Naive B cell (primary cell): ENCODE results near the gene C7orf33. TPM values are rescaled to one million over a fixed set of nuclear protein-coding genes. Genes with fewer than 3 reads are reported as not detected.
"Not testable (repeated sequence)": the region's sequence is repeated elsewhere in the genome, so short reads cannot be mapped to it uniquely, and the experiment has no call there.

ENCODE experiments used
- ATAC-seq, 2 donors: fragments of 150-1000 bp; cut with Tn5 transposase; 2 replicates each; pipeline ENCODE4 v1.10.0; 2021; ENCODE audit warnings: low read depth in 2 of 2, mild to moderate bottlenecking in 2 of 2, moderate library complexity in 2 of 2
- DNase-seq: peaks from one replicate; pipeline ENCODE4 v3.0.0; 2022
- H3K27ac Mint-ChIP-seq, 6 donors: one replicate each; pipeline ENCODE4 v1.8.0; 2020 to 2022; ENCODE audit warnings: mild to moderate bottlenecking in 6 of 6, mixed read lengths in 6 of 6, moderate library complexity in 5 of 6, inconsistent platforms in 2 of 6
- H3K27me3 Mint-ChIP-seq, 3 donors: one replicate each; pipeline ENCODE4 v1.8.0; 2021 to 2022; ENCODE audit warnings: mixed read lengths in 3 of 3, mild to moderate bottlenecking in 1 of 3
- H3K36me3 Mint-ChIP-seq, 2 donors: one replicate each; pipeline ENCODE4 v1.8.0; 2020 to 2022; ENCODE audit warnings: mixed read lengths in 2 of 2, inconsistent platforms in 1 of 2, mild to moderate bottlenecking in 1 of 2
- H3K4me1 Mint-ChIP-seq, 3 donors: one replicate each; pipeline ENCODE4 v1.8.0; 2020 to 2022; ENCODE audit warnings: mixed read lengths in 3 of 3, inconsistent platforms in 1 of 3, mild to moderate bottlenecking in 1 of 3, moderate library complexity in 1 of 3
- H3K4me3 Mint-ChIP-seq, 8 donors: one replicate each; pipeline ENCODE4 v1.8.0; 2020 to 2022; ENCODE audit warnings: mild to moderate bottlenecking in 8 of 8, mixed read lengths in 8 of 8, moderate library complexity in 8 of 8, inconsistent platforms in 2 of 8
- H3K9me3 Mint-ChIP-seq, 7 donors: one replicate each; pipeline ENCODE4 v1.8.0; 2020 to 2022; ENCODE audit warnings: mixed read lengths in 7 of 7, mild to moderate bottlenecking in 5 of 7, inconsistent platforms in 2 of 7, moderate library complexity in 1 of 7
- polyA plus RNA-seq, 6 donors: library from polyadenylated mRNA; unstranded; fragments of 300-500 nt; fragmentation: Illumina TruSeq; gene quantifications; one replicate each; pipeline ENCODE4 v1.2.3, GENCODE V29; 2021; ENCODE audit warnings: low read depth in 6 of 6

Gene C7orf33
- polyA plus RNA-seq: not detected

GRCh38 chr7:148590471-148590870, at the start of gene C7orf33:
Gene C7orf33, plus strand, starts transcription at chr7:148590766. Its CDS starts 160 bp downstream, at chr7:148590926.
- Mint-ChIP-seq H3K27ac (no peak within 1 kb of the TSS), H3K27me3 (peaks cover 10 to 22% (median 12%) of the 10 kb centered on the region in 3 donors), H3K4me3 (peak within 1 kb of the TSS in 1 of 8 donors; percentile 36), H3K9me3 (no peaks in the 10 kb centered on the region), H3K36me3 (no peaks in the 10 kb centered on the region), H3K4me1 (no peaks in the 10 kb centered on the region)
- ATAC-seq (no peak), DNase-seq (no peak)

- DNase-seq (no peak), ATAC-seq (no peak)
- H3K4me1 Mint-ChIP-seq: no peaks in the 10 kb centered on the region
- peak overlapping the region in 1 of 6 donors; percentile 25 for H3K27ac Mint-ChIP-seq
- H3K36me3 Mint-ChIP-seq: no peaks in the 10 kb centered on the region
- no peaks in the 10 kb centered on the region for H3K9me3 Mint-ChIP-seq
- no peak overlapping the region for H3K4me3 Mint-ChIP-seq
- H3K27me3 Mint-ChIP-seq: peaks cover 3 to 10% (median 4%) of the 10 kb centered on the region in 3 donors
These were observed 48.6 kb upstream of the C7orf33 start for GRCh38 chr7:148541891-148542504.

GRCh38 chr7:148543302-148543701, 47.3 kb upstream of the C7orf33 start:
- Mint-ChIP-seq H3K4me3 (no peak overlapping the region), H3K27me3 (peaks cover 7 to 14% (median 8%) of the 10 kb centered on the region in 3 donors)
- no peak for ATAC-seq

GRCh38 chr7:148545172-148545571, 45.4 kb upstream of the C7orf33 start:
- DNase-seq (no peak), ATAC-seq (no peak)
- no peak overlapping the region for H3K27ac Mint-ChIP-seq
- no peak overlapping the region for H3K4me3 Mint-ChIP-seq
- no peaks in the 10 kb centered on the region for H3K36me3 Mint-ChIP-seq
- H3K4me1 Mint-ChIP-seq: no peaks in the 10 kb centered on the region
- peaks cover 2 to 18% (median 8%) of the 10 kb centered on the region in 7 donors for H3K9me3 Mint-ChIP-seq
- peaks cover 8 to 15% (median 8%) of the 10 kb centered on the region in 3 donors for H3K27me3 Mint-ChIP-seq

More at GRCh38 chr7:148543302-148543701, 47.3 kb upstream of the C7orf33 start:
- peaks cover 0 to 3% (median 0%) of the 10 kb centered on the region in 7 donors for H3K9me3 Mint-ChIP-seq
- H3K4me1 Mint-ChIP-seq: no peaks in the 10 kb centered on the region
- H3K27ac Mint-ChIP-seq: no peak overlapping the region
- DNase-seq: no peak
- no peaks in the 10 kb centered on the region for H3K36me3 Mint-ChIP-seq

- DNase-seq: no peak
- ATAC-seq: no peak
These were observed 44.6 kb upstream of the C7orf33 start for GRCh38 chr7:148545932-148546331.

GRCh38 chr7:148546857-148547256, 43.7 kb upstream of the C7orf33 start:
- Mint-ChIP-seq H3K4me1 (no peaks in the 10 kb centered on the region), H3K27ac (no peak overlapping the region), H3K36me3 (no peaks in the 10 kb centered on the region), H3K9me3 (peaks cover 3 to 33% (median 13%) of the 10 kb centered on the region in 7 donors), H3K4me3 (no peak overlapping the region), H3K27me3 (peaks cover 8 to 15% (median 8%) of the 10 kb centered on the region in 3 donors)
- ATAC-seq (no peak), DNase-seq (no peak)

More at GRCh38 chr7:148545932-148546331, 44.6 kb upstream of the C7orf33 start:
- Mint-ChIP-seq H3K36me3 (no peaks in the 10 kb centered on the region), H3K4me3 (no peak overlapping the region), H3K9me3 (peaks cover 2 to 26% (median 10%) of the 10 kb centered on the region in 7 donors), H3K4me1 (no peaks in the 10 kb centered on the region), H3K27ac (no peak overlapping the region), H3K27me3 (peaks cover 8 to 15% (median 8%) of the 10 kb centered on the region in 3 donors)

GRCh38 chr7:148547951-148548350, 42.6 kb upstream of the C7orf33 start:
- Mint-ChIP-seq H3K9me3 (peaks cover 3 to 38% (median 13%) of the 10 kb centered on the region in 7 donors), H3K36me3 (no peaks in the 10 kb centered on the region), H3K4me1 (no peaks in the 10 kb centered on the region), H3K27ac (no peak overlapping the region), H3K27me3 (peaks cover 8 to 15% (median 8%) of the 10 kb centered on the region in 3 donors), H3K4me3 (no peak overlapping the region)
- DNase-seq (no peak), ATAC-seq (no peak)

- Mint-ChIP-seq H3K36me3 (no peaks in the 10 kb centered on the region), H3K9me3 (peaks cover 0 to 31% (median 16%) of the 10 kb centered on the region in 7 donors)
These were observed 36.6 kb upstream of the C7orf33 start for GRCh38 chr7:148553979-148554378.

GRCh38 chr7:148556892-148557291, 33.7 kb upstream of the C7orf33 start:
- no peak overlapping the region for H3K4me3 Mint-ChIP-seq
- ATAC-seq: no peak
- no peak for DNase-seq
- peaks cover 0 to 4% of the 10 kb centered on the region in 2 donors for H3K36me3 Mint-ChIP-seq
- H3K9me3 Mint-ChIP-seq: peaks cover 2 to 12% (median 5%) of the 10 kb centered on the region in 7 donors
- no peak overlapping the region for H3K27ac Mint-ChIP-seq
- H3K27me3 Mint-ChIP-seq: peaks cover 27 to 54% (median 53%) of the 10 kb centered on the region in 3 donors
- H3K4me1 Mint-ChIP-seq: no peaks in the 10 kb centered on the region

More at GRCh38 chr7:148553979-148554378, 36.6 kb upstream of the C7orf33 start:
- DNase-seq: no peak
- ATAC-seq: no peak
- Mint-ChIP-seq H3K27me3 (peaks cover 18 to 37% (median 35%) of the 10 kb centered on the region in 3 donors), H3K27ac (no peak overlapping the region), H3K4me3 (no peak overlapping the region), H3K4me1 (no peaks in the 10 kb centered on the region)

GRCh38 chr7:148558914-148559313, 31.7 kb upstream of the C7orf33 start:
- ATAC-seq: no peak
- peaks cover 0 to 4% of the 10 kb centered on the region in 2 donors for H3K36me3 Mint-ChIP-seq
- H3K4me3 Mint-ChIP-seq: no peak overlapping the region
- DNase-seq: no peak
- H3K4me1 Mint-ChIP-seq: peaks cover 2 to 4% (median 3%) of the 10 kb centered on the region in 3 donors
- H3K27me3 Mint-ChIP-seq: peaks cover 27 to 51% (median 49%) of the 10 kb centered on the region in 3 donors
- peaks cover 2 to 9% (median 5%) of the 10 kb centered on the region in 7 donors for H3K9me3 Mint-ChIP-seq
- H3K27ac Mint-ChIP-seq: no peak overlapping the region

- ATAC-seq: no peak
These were observed 29.5 kb upstream of the C7orf33 start for GRCh38 chr7:148561099-148561498.

GRCh38 chr7:148563583-148564274, 26.8 kb upstream of the C7orf33 start:
- peak overlapping the region in 1 of 6 donors; percentile 30 for H3K27ac Mint-ChIP-seq
- H3K4me1 Mint-ChIP-seq: peaks cover 4 to 12% (median 6%) of the 10 kb centered on the region in 3 donors
- peaks cover 2 to 7% (median 4%) of the 10 kb centered on the region in 7 donors for H3K9me3 Mint-ChIP-seq
- ATAC-seq (no peak), DNase-seq (no peak)
- peak overlapping the region in 1 of 8 donors; percentile 6 for H3K4me3 Mint-ChIP-seq
- H3K36me3 Mint-ChIP-seq: peaks cover 0 to 4% of the 10 kb centered on the region in 2 donors
- peaks cover 11 to 26% (median 22%) of the 10 kb centered on the region in 3 donors for H3K27me3 Mint-ChIP-seq

More at GRCh38 chr7:148561099-148561498, 29.5 kb upstream of the C7orf33 start:
- no peak for DNase-seq
- Mint-ChIP-seq H3K36me3 (peaks cover 0 to 4% of the 10 kb centered on the region in 2 donors), H3K27me3 (peaks cover 27 to 42% (median 41%) of the 10 kb centered on the region in 3 donors), H3K27ac (no peak overlapping the region), H3K9me3 (peaks cover 2 to 7% (median 5%) of the 10 kb centered on the region in 7 donors), H3K4me1 (peaks cover 4 to 12% (median 6%) of the 10 kb centered on the region in 3 donors), H3K4me3 (no peak overlapping the region)

GRCh38 chr7:148564275-148564951, 26.2 kb upstream of the C7orf33 start:
- DNase-seq, H3K36me3 Mint-ChIP-seq, H3K9me3 Mint-ChIP-seq, ATAC-seq: not testable (repeated sequence)
- H3K4me3 Mint-ChIP-seq: peak overlapping the region in 1 of 8 donors; percentile 8
- peaks cover 5 to 19% (median 15%) of the 10 kb centered on the region in 3 donors for H3K27me3 Mint-ChIP-seq
- H3K27ac Mint-ChIP-seq: peak overlapping the region in 1 of 6 donors; percentile 27
- peaks cover 4 to 12% (median 6%) of the 10 kb centered on the region in 3 donors for H3K4me1 Mint-ChIP-seq
